T-helper 1 cell treated with Interleukin-12 subunit alpha and Interleukin-12 subunit beta and Interleukin-4 antibody, amounts not matched to agents 30 ng/mL and 1 ng/mL, for 36 hours (primary cell): ENCODE results near the gene STK11. TPM values are rescaled to one million over a fixed set of nuclear protein-coding genes. Genes with fewer than 3 reads are reported as not detected.

ENCODE experiments used
- intact Hi-C: fragments of 100-400 bp; cut with micrococcal nuclease; formaldehyde crosslinking; loops from one replicate; pipeline ENCODE4 v1.15.1; 2024
- total RNA-seq: library from RNA; stranded (reverse); gene quantifications from 2 replicates; pipeline ENCODE4 v1.2.3, GENCODE V29; 2022

The STK11 gene
- total RNA-seq, 1 donor from 2014 or later, result 77.1 TPM

DNA sequence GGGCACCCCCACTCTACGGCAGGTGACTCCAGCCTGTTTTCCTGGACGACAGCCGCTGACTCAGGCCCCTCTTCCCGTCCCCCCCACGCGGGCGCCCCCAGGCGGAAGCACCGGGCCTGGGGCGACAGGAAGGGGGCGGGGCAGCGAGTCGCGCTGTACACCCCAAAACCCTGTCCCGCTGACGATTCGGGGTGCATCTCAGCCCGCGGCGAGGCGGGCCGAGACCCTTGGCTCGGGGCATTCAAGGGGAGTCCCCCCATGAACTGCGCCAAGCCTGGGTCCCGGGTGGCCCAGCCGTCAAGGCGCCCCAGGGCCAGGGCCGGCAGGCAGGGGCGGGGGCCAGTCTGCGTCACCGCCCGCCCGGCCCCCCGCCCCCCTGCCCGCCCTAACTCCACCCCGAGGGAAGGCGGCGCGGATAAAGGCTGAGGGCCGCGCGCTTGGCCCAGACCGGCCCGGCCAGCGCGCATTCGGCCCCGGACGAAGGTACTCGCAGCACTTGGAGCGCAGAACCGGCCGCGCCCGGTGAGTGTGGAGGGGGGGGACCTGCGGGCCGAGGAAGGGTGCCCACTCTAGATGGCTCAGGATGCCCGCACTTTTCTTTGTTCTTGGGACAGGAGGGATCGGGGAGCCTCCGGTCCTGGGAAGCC is 42.7 kb downstream of the STK11 start, which contains the start of gene MIDN:
Gene MIDN, plus strand, starts transcription at position 445 of the 647 bp plus-strand sequence. CDS start 1,714 bp downstream, outside the sequence.
- intact Hi-C loops, result loop anchor here (2.0 to 10.0 kb wide), 4 partner anchors 385 to 586 kb away; partner anchors contain the start of genes RNF126 and TCF3

GRCh38 chr19:1248786-1249297 is 43.3 kb downstream of the STK11 start:
- intact Hi-C loops, result loop anchor here (1.0 to 10.0 kb wide), 7 partner anchors 8 to 587 kb away; partner anchors contain the start of genes ATP5F1D, CIRBP, RNF126 and TCF3

GRCh38 chr19:1249298-1249989 is 43.9 kb downstream of the STK11 start:
- intact Hi-C loops, result loop anchor here (1.0 to 10.0 kb wide), 7 partner anchors 8 to 587 kb away; partner anchors contain the start of genes ATP5F1D, CIRBP, RNF126 and TCF3

DNA sequence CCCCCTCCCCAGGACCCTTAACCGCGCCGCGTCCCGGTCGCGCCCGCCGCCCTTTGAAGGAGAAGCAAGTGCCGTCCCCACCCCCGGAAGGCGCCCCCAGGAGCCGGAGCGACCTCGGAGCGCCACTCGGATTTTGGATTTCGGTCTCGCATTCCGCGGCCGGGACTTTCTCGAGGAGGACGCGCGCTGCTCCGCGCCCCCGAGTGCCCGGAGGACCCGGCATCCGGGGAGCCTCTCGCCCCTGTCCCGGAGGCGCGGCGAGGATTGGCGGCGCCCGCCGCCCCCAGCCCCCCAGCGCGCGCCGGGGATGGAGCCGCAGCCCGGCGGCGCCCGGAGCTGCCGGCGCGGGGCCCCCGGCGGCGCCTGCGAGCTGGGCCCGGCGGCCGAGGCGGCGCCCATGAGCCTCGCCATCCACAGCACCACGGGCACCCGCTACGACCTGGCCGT is 44.4 kb downstream of the STK11 start:
- intact Hi-C loops, result loop anchor here (1.0 to 10.0 kb wide), 7 partner anchors 9 to 588 kb away; partner anchors contain the start of genes ATP5F1D, CIRBP, RNF126 and TCF3

DNA sequence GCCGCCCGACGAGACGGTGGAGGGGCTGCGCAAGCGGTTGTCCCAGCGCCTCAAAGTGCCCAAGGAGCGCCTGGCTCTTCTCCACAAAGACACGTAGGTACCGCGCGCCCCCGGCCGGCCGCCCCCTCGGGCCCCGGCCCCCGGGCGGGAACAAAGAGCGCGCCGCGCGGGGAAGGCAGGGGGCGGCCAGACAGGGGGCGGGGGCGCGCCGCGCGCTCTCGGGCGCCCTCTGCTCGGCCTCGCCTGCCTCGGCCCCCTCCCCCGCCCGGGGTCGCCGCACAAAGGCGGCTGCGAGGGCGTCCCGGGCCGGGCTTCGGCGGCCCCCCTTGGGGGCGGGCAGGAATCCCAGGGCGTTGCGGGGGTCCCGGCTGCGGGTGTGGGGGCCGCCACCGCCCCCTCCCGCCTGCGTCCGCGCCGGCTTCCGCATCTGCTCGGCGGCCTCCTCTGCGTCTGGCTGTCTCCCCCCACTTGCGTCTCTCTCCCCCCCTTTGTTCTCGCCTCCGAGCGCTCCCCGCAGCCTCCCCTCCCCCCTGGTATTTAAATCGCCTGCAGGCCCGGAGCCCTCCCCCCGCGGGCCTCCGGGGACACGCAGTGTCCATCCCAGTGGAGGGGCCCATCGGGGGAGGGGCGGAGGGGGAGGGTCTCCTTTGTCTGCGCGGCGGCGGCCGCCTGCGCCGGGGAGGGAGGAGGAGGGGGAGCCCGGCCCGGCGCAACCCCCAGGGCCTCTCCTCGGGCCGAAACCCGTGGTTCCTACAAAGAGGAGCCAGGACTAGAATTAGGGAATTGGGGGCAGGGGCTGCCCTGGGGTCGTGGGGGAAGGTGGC is 45.1 kb downstream of the STK11 start:
- intact Hi-C loops, result no loop called here

- intact Hi-C loops, result no loop called here
Measured at GRCh38 chr19:1251330-1252220, 46.0 kb downstream of the STK11 start.

- intact Hi-C loops, result no loop called here
Measured at GRCh38 chr19:1252221-1252820, 46.7 kb downstream of the STK11 start.

- intact Hi-C loops, result no loop called here
Measured at GRCh38 chr19:1252821-1253513, 47.4 kb downstream of the STK11 start.

- intact Hi-C loops, result no loop called here
Measured at GRCh38 chr19:1253514-1254080, 48.0 kb downstream of the STK11 start.

- intact Hi-C loops, result no loop called here
Measured at GRCh38 chr19:1254081-1254527, 48.5 kb downstream of the STK11 start.

- intact Hi-C loops, result no loop called here
Measured at GRCh38 chr19:1254530-1255185, 49.1 kb downstream of the STK11 start.

- intact Hi-C loops, result no loop called here
Measured at GRCh38 chr19:1255186-1256161, 49.9 kb downstream of the STK11 start.

- intact Hi-C loops, result no loop called here
Measured at GRCh38 chr19:1256646-1257474, 51.3 kb downstream of the STK11 start.

GRCh38 chr19:1257475-1258162 is 52.0 kb downstream of the STK11 start:
- intact Hi-C loops, result no loop called here

DNA sequence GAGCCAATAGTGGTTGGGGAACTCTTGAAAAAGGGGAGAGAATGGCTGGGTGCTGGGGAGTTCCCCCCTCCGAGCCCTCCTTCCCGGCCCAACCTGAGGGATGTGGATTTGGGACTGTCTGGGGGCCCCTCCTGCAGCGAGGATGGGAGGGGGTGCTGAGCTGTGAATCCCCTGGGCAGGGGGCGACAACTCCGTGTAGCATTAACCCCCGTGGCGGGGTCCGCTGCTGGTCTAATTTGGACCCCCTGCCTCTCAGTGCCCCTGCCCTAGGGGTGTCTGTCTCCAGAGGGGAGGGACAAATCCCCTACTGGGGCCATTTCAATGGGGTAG is 52.5 kb downstream of the STK11 start:
- intact Hi-C loops, result no loop called here
